HuH-7 (cell line): ENCODE data around the gene LRRTM4.
"Not testable (repeated sequence)": the region's sequence is repeated elsewhere in the genome, so short reads cannot be mapped to it uniquely, and the experiment has no call there.

Source experiments
- DNase-seq: peaks from one replicate; pipeline ENCODE4 v3.0.0; 2011; ENCODE audit warnings: low spot score

The LRRTM4 gene

GRCh38 chr2:76737607-76738006 is 784.6 kb downstream of the LRRTM4 start:
- no peak for DNase-seq

GRCh38 chr2:76733736-76734135 is 788.4 kb downstream of the LRRTM4 start:
- no peak for DNase-seq

- DNase-seq = no peak
Measured at GRCh38 chr2:76731157-76731556, 791.0 kb downstream of the LRRTM4 start.

- no peak for DNase-seq
Measured at GRCh38 chr2:76730021-76730420, 792.2 kb downstream of the LRRTM4 start.

- no peak for DNase-seq
Measured at GRCh38 chr2:76721226-76721625, 801.0 kb downstream of the LRRTM4 start.

- no peak for DNase-seq
Measured at GRCh38 chr2:76713312-76713711, 808.9 kb downstream of the LRRTM4 start.

- no peak for DNase-seq
Measured at GRCh38 chr2:76711490-76711889, 810.7 kb downstream of the LRRTM4 start.

GRCh38 chr2:76700894-76701293 is 821.3 kb downstream of the LRRTM4 start:
- DNase-seq = no peak

GRCh38 chr2:76697998-76698713 is 824.0 kb downstream of the LRRTM4 start:
- DNase-seq = not testable (repeated sequence)
